Measurements from ENCODE around the gene ZNF48. TPM values are rescaled to one million over a fixed set of nuclear protein-coding genes. Genes with fewer than 3 reads are reported as not detected.
"Not testable (repeated sequence)": the region's sequence is repeated elsewhere in the genome, so short reads cannot be mapped to it uniquely, and the experiment has no call there.

The ZNF48 gene
- total RNA-seq, 1 donor from 2014 or later, result 3.8 TPM

- DNase-seq, result peak; percentile 97
Measured at GRCh38 chr16:30378236-30379157, 16.7 kb upstream of the ZNF48 start.

- DNase-seq, result no peak
Measured at GRCh38 chr16:30379158-30379783, 15.9 kb upstream of the ZNF48 start.

- DNase-seq, result no peak
Measured at GRCh38 chr16:30380072-30380802, 15.0 kb upstream of the ZNF48 start.

GRCh38 chr16:30380803-30381208 lies 14.4 kb upstream of the ZNF48 start:
- DNase-seq, result no peak

GRCh38 chr16:30381291-30382041 lies 13.8 kb upstream of the ZNF48 start:
- no peak for DNase-seq

GRCh38 chr16:30382111-30382881 lies 12.9 kb upstream of the ZNF48 start, which contains the start of gene SEPTIN1:
SEPTIN1 (minus strand) TSS chr16:30382561; CDS start chr16:30382542, 19 bp downstream.
- DNase-seq, result no peak

- no peak for DNase-seq
Measured at GRCh38 chr16:30383521-30383920, 11.7 kb upstream of the ZNF48 start.

- DNase-seq, result no peak
Measured at GRCh38 chr16:30394592-30395154, 547 bp upstream of the ZNF48 start.

GRCh38 chr16:30395992-30396585 lies 869 bp downstream of the ZNF48 start:
- no peak for DNase-seq

GRCh38 chr16:30396627-30397026 lies 1.4 kb downstream of the ZNF48 start:
- not testable (repeated sequence) for DNase-seq

GRCh38 chr16:30397056-30397455 lies 1.8 kb downstream of the ZNF48 start:
- no peak for DNase-seq

- no peak for DNase-seq
Measured at GRCh38 chr16:30397776-30398660, 2.8 kb downstream of the ZNF48 start.

GRCh38 chr16:30398661-30399434 lies 3.6 kb downstream of the ZNF48 start:
- DNase-seq, result no peak

- DNase-seq, result no peak
Measured at GRCh38 chr16:30399435-30400186, 4.4 kb downstream of the ZNF48 start.

GRCh38 chr16:30401768-30402425 lies 6.7 kb downstream of the ZNF48 start:
- no peak for DNase-seq

GRCh38 chr16:30406795-30407101 lies 11.5 kb downstream of the ZNF48 start:
- no peak for DNase-seq

- DNase-seq, result peak; percentile 77
Measured at GRCh38 chr16:30407102-30407803, 12.0 kb downstream of the ZNF48 start, which contains the start of gene ZNF771. ZNF771 (plus strand) TSS chr16:30407606; CDS start chr16:30408054, 448 bp downstream.
